HG02759 (cell line): ENCODE data around the gene CLSTN1.

Experiments used
- ATAC-seq: cut with Tn5 transposase; IDR thresholded peaks from one replicate; pipeline ENCODE4 v1.9.1; 2021; ENCODE audit warnings: mild to moderate bottlenecking, moderate library complexity; ENCODE audit not compliant: unreplicated experiment

CLSTN1 gene

DNA sequence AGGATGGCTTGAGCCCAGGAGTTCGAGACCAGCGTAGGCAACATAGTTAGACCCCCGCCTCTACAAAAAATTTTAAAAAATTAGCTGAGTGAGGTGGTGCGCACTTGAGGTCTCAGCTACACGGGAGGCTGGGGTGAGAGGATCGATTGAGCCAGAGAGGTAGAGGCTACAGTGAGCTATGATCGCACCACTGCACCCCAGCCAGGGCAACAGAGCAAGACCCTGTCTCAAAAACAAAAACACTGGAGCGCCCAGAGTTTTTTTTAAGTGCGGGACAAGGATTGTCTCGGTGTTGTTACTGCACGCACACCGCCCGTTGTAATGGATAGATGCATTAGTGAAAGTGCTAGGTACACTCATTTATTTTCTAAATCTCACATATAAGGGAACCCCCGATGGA lies 135.2 kb downstream of the CLSTN1 start:
- ATAC-seq: no peak

DNA sequence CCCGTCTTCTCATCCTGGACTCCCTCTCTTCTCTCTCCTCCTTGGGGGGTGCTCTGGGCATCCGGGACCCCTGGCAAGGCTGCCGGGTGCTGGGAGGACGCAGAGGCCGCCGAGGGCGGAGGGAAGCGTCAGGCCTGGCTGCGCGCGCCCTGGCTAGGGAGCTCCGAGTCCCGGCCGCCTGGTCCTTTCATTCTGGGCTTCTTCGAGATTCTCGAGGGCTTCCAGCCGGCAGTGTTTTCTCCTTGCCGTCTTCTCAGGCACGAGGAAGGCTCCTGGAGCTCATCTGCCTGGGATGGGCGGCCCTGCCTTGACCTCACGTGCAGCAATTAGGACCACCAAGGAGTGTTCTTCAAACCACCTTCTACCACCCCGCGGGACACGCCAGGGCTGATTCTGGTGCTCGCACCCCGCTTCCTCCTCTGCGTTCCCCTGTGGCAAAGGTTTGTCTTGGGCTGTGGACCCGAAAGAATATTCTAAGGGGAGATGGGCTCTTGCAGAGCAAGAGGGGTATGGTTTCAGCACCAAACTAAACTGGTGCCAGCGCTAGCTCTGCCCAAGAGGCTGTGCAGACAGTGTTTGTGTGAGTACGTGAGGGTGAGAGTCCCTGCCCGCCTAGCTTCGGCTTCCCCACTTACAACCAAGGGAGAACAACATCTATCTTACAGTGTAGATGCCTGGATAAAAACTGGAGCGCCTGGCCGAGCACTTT lies 135.7 kb downstream of the CLSTN1 start:
- ATAC-seq: no peak

DNA sequence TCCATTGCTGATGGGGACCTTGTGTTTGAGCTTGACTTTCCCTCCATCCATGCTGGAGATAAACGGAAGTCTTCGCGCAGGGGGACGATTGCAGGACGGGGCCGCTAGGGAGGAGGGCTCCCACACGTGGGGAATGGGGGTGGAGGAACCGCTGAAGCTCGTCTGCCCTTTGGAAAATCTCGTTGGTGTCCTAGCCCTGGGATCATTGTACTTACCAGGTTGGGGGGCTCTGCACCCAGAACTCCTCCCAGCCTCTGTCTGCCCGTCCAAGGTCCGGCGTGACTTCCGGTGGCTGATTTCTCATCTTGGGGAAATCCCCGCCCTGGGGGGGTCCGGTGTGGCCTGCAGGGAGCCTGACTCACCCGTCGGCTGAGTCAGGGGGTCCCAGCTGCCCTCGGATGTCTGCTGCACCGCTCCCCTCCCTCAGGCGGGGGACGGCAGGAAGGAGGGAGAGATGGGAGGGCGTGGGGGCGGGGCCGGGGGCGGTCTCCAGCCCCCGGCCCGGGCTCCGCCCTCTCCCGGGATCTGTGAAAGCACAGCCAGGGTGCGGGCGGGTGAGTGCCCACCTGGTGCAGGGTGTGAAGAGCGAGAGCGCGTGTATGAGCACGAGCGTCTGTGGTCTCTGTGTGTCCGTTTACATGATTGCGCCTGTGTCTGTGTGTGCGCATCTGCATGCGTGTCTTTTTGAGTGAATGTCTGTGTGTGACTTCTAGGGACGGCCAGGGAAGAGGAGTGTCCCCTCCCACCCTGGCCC lies 136.5 kb downstream of the CLSTN1 start:
- no peak for ATAC-seq

DNA sequence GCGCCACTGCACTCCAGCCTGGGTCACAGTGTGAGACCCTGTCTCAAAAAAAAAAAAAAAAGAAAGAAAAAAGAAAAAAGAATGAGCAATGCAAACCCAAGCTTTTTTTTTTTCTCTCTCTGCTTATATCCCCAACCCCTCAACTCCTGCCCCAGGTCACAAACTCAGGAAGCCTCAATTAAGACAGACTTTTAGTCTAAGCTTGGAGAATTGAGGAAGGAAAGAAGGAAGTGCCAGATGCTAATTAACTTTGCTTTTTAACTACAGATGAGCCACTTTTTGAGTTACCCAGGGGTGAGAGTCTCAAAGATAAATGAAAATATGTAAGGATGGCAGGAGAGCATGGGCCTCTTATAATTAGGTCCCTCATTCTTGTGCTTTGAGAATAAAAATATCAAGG lies 139.0 kb downstream of the CLSTN1 start:
- ATAC-seq: no peak

- no peak for ATAC-seq
Measured at GRCh38 chr1:9680828-9681227, 142.9 kb downstream of the CLSTN1 start.

- no peak for ATAC-seq
Measured at GRCh38 chr1:9680091-9680490, 143.7 kb downstream of the CLSTN1 start.
